Keratinocyte (primary cell): ENCODE data around the gene UBR7. TPM values are rescaled to one million over a fixed set of nuclear protein-coding genes. Genes with fewer than 3 reads are reported as not detected.

ENCODE experiments used
- DNase-seq: peaks from one replicate; pipeline ENCODE4 v3.0.0-alpha.2; 2011; ENCODE audit warnings: low read depth, missing footprints, low spot score
- FAIRE-seq: peaks from 2 replicates; lab custom pipeline; 2011; peaks lifted over from hg19 to GRCh38; lab: Jason Lieb, UNC
- H2AFZ ChIP-seq: 2 replicates; pipeline ENCODE4 v1.6.0; 2012; ENCODE audit warnings: low read length, control low read depth, inconsistent platforms; ENCODE audit not compliant: control insufficient read depth
- H3K27ac ChIP-seq: 2 replicates; pipeline ENCODE4 v1.5.1; 2011; ENCODE audit warnings: low read length; ENCODE audit not compliant: control insufficient read depth, insufficient read depth
- H3K27me3 ChIP-seq: 3 replicates; pipeline ENCODE4 v1.6.0; 2011; ENCODE audit warnings: low read length; ENCODE audit not compliant: control insufficient read depth, insufficient read depth; ENCODE audit errors: extremely low read depth
- H3K36me3 ChIP-seq, 2 experiments: 2 replicates in 1 of 2; 3 replicates in 1 of 2; pipeline ENCODE4 v1.5.1; 2011; ENCODE audit warnings: low read length in 2 of 2, mild to moderate bottlenecking in 1 of 2; ENCODE audit not compliant: control insufficient read depth in 2 of 2, insufficient read depth in 2 of 2; ENCODE audit errors: extremely low read depth in 1 of 2
- H3K4me1 ChIP-seq: 3 replicates; pipeline ENCODE4 v1.5.1; 2011; ENCODE audit warnings: low read length; ENCODE audit not compliant: control insufficient read depth, insufficient read depth; ENCODE audit errors: extremely low read depth
- H3K4me2 ChIP-seq: 3 replicates; pipeline ENCODE4 v1.6.0; 2011; ENCODE audit warnings: low read depth, low read length; ENCODE audit not compliant: control insufficient read depth, insufficient read depth; ENCODE audit errors: extremely low read depth
- H3K4me3 ChIP-seq, 3 experiments: fragments of 200-600 bp in 1 of 3; sonication (generic) in 1 of 3; 2 replicates in 2 of 3; 3 replicates in 1 of 3; pipeline ENCODE4 v1.5.1; 2011 to 2016; ENCODE audit warnings: low read length in 3 of 3, mild to moderate bottlenecking in 3 of 3, control low read depth in 2 of 3, inconsistent platforms in 1 of 3, low read depth in 1 of 3, mixed read lengths in 1 of 3, mixed run types in 1 of 3, moderate library complexity in 1 of 3; ENCODE audit not compliant: control insufficient read depth in 2 of 3, insufficient read depth in 2 of 3; ENCODE audit errors: extremely low read depth in 1 of 3
- H3K79me2 ChIP-seq: 2 replicates; pipeline ENCODE4 v1.6.0; 2012; ENCODE audit warnings: low read length; ENCODE audit not compliant: control insufficient read depth, insufficient read depth
- H3K9ac ChIP-seq: 3 replicates; pipeline ENCODE4 v1.6.0; 2011; ENCODE audit warnings: low read length; ENCODE audit not compliant: control insufficient read depth, insufficient read depth; ENCODE audit errors: extremely low read depth
- H3K9me1 ChIP-seq: 3 replicates; pipeline ENCODE4 v1.6.0; 2011; ENCODE audit warnings: low read length; ENCODE audit not compliant: control insufficient read depth, insufficient read depth; ENCODE audit errors: extremely low read depth
- H3K9me3 ChIP-seq: 2 replicates; pipeline ENCODE4 v1.5.1; 2012; ENCODE audit warnings: low read depth, low read length; ENCODE audit not compliant: control insufficient read depth
- H4K20me1 ChIP-seq: 3 replicates; pipeline ENCODE4 v1.6.0; 2011; ENCODE audit warnings: low read length; ENCODE audit not compliant: control insufficient read depth, insufficient read depth; ENCODE audit errors: extremely low read depth
- CTCF ChIP-seq, 3 experiments: IDR thresholded peaks in 1 of 3; conservative IDR thresholded peaks in 1 of 3; optimal IDR thresholded peaks in 1 of 3; 2 replicates in 2 of 3; 3 replicates in 1 of 3; pipeline versions ENCODE3 to v1.5.1; 2011; ENCODE audit warnings: low read length in 3 of 3, mild to moderate bottlenecking in 3 of 3, moderate library complexity in 2 of 3, control low read depth in 1 of 3, inconsistent platforms in 1 of 3; ENCODE audit not compliant: insufficient read depth in 2 of 3; ENCODE audit errors: extremely low read depth in 1 of 3
- EZH2 ChIP-seq: IDR thresholded peaks from one replicate; pipeline ENCODE4 v1.6.1; 2012; ENCODE audit warnings: inconsistent platforms, mild to moderate bottlenecking, low read length, moderate library complexity
- dilution Hi-C: fragments of 300-500 bp; cut with MboI; formaldehyde crosslinking; loops from one replicate; pipeline ENCODE4 v1.7.0; 2020; ENCODE audit warnings: low sequenced_read_pairs; ENCODE audit not compliant: extremely low pct_ligation_motif_present
- polyA plus RNA-seq, 5 experiments: library from polyadenylated mRNA; depleted of rRNA in 3 of 5; stranded (reverse) in 3 of 5; stranded (forward) in 1 of 5; unstranded in 1 of 5; fragments of >200 nt; gene quantifications; 1 replicate in 1 of 5; 2 replicates in 3 of 5; 3 replicates in 1 of 5; pipeline versions ENCODE4 v1.2.1 to v1.2.3, GENCODE V29; 2011 to 2012; ENCODE audit warnings: missing spikeins in 2 of 5, low read depth in 1 of 5, low replicate concordance in 1 of 5

Gene UBR7
- polyA plus RNA-seq, 1 donor (not counting 4 experiments of a cell fraction or from before 2014, with no cell fraction given): 17.2 TPM

DNA sequence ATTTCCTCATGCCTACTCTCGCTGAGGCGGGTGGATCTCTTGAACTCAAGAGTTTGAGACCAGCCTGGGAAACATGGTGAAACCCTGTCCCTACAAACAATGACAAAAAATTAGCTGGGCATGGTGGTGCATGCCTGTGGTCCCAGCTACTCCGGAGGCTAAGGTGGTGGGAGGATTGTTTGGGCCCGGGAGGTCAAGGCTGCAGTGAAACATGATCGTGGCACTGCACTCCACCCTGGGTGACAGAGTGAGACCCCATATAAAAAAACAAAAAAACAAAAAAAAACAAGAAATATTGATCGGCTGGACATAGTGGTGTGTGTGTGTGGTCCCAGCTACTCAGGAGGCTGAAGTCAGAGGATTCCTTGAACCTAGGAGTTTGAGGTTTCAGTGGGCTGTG, 31.6 kb upstream of the UBR7 start:
- FAIRE-seq (no peak), DNase-seq (no peak)
- no peaks in the 10 kb centered on the region for H3K36me3 ChIP-seq
- no peak overlapping the region for H3K4me2 ChIP-seq
- H3K4me3 ChIP-seq: no peak overlapping the region
- no peaks in the 10 kb centered on the region for H3K27me3 ChIP-seq
- no peaks in the 10 kb centered on the region for H4K20me1 ChIP-seq
- H2AFZ ChIP-seq: no peak overlapping the region
- no peaks in the 10 kb centered on the region for H3K9me3 ChIP-seq
- no peaks in the 10 kb centered on the region for H3K79me2 ChIP-seq
- dilution Hi-C loops: no loop called here
- H3K27ac ChIP-seq: no peak overlapping the region
- no peak overlapping the region for H3K9ac ChIP-seq
- TF ChIP-seq EZH2: no peak
- TF ChIP-seq CTCF (optimal IDR thresholded peaks at IDR 0.05 in 1 of 3, IDR thresholded peaks at IDR 0.05 in 1 of 3, conservative IDR thresholded peaks at IDR 0.05 in 1 of 3; ENCODE audit: extremely low read depth in 1 of 3, insufficient read depth in 2 of 3, low read length in 3 of 3): no peak
- H3K9me1 ChIP-seq: no peaks in the 10 kb centered on the region
- H3K4me1 ChIP-seq: peaks cover 8% of the 10 kb centered on the region

- DNase-seq: no peak
- dilution Hi-C loops: no loop called here
- H3K4me1 ChIP-seq: peaks cover 21% of the 10 kb centered on the region
- no peaks in the 10 kb centered on the region for H3K9me1 ChIP-seq
- no peaks in the 10 kb centered on the region for H4K20me1 ChIP-seq
- FAIRE-seq: peak; percentile 53
- peak overlapping the region; percentile 85 to 99 (median 95) for H3K4me3 ChIP-seq
- TF ChIP-seq EZH2 (no peak), CTCF (optimal IDR thresholded peaks at IDR 0.05 in 1 of 3, IDR thresholded peaks at IDR 0.05 in 1 of 3, conservative IDR thresholded peaks at IDR 0.05 in 1 of 3; ENCODE audit: extremely low read depth in 1 of 3, insufficient read depth in 2 of 3, low read length in 3 of 3) (no peak)
- H3K4me2 ChIP-seq: peak overlapping the region; percentile 87
- H3K36me3 ChIP-seq: peaks cover 0 to 7% of the 10 kb centered on the region in 2 experiments
- H3K9me3 ChIP-seq: no peaks in the 10 kb centered on the region
- H3K27me3 ChIP-seq: no peaks in the 10 kb centered on the region
- H2AFZ ChIP-seq: peak overlapping the region; percentile 93
- peak overlapping the region; percentile 89 for H3K9ac ChIP-seq
- H3K27ac ChIP-seq: peak overlapping the region; percentile 60
- H3K79me2 ChIP-seq: peaks cover 20% of the 10 kb centered on the region
Measured at GRCh38 chr14:93183596-93184317, 23.3 kb upstream of the UBR7 start.
